Neural cell (in vitro differentiated cells): Measurements from ENCODE around the gene STAC. TPM values are rescaled to one million over a fixed set of nuclear protein-coding genes. Genes with fewer than 3 reads are reported as not detected.

Experiments
- H2AFZ ChIP-seq: fragments of 200-600, 300-800 bp; sonication (generic), shearing (Covaris generic); 2 replicates; pipeline ENCODE4 v1.6.0; 2014; ENCODE audit warnings: low read depth, mild to moderate bottlenecking, antibody characterized with exemption, low read length, moderate library complexity
- H3F3A ChIP-seq: fragments of 200-600 bp; shearing (Covaris generic); 2 replicates; pipeline ENCODE4 v1.6.1; 2016; ENCODE audit warnings: mild to moderate bottlenecking, moderate library complexity, mixed read lengths, antibody characterized with exemption, low read length; ENCODE audit not compliant: insufficient read depth, poor library complexity, severe bottlenecking
- H3K27ac ChIP-seq: fragments of 200-600, 300-800 bp; sonication (generic), shearing (Covaris generic); 2 replicates; pipeline ENCODE4 v1.5.1; 2014; ENCODE audit warnings: mild to moderate bottlenecking, low read length, moderate library complexity
- H3K27me3 ChIP-seq: fragments of 300-800, 200-600 bp; sonication (generic), shearing (Covaris generic); 2 replicates; pipeline ENCODE4 v1.6.0; 2014; ENCODE audit warnings: mild to moderate bottlenecking, low read depth, low read length, moderate library complexity; ENCODE audit not compliant: insufficient read depth
- H3K36me3 ChIP-seq: fragments of 300-800, 200-600 bp; sonication (generic), shearing (Covaris generic); 2 replicates; pipeline ENCODE4 v1.5.1; 2014; ENCODE audit warnings: mild to moderate bottlenecking, antibody characterized with exemption, low read length, moderate library complexity; ENCODE audit not compliant: insufficient read depth
- H3K4me2 ChIP-seq: fragments of 300-800, 200-600 bp; sonication (generic), shearing (Covaris generic); 2 replicates; pipeline ENCODE4 v1.6.0; 2014; ENCODE audit warnings: mild to moderate bottlenecking, low read length
- H3K4me3 ChIP-seq: fragments of 300-800, 200-600 bp; sonication (generic), shearing (Covaris generic); 2 replicates; pipeline ENCODE4 v1.5.1; 2014; ENCODE audit warnings: mild to moderate bottlenecking, low read length, moderate library complexity
- H3K79me2 ChIP-seq: fragments of 200-600 bp; shearing (Covaris generic); replicated peaks from 2 replicates; pipeline ENCODE4 v1.6.0; 2014; ENCODE audit warnings: mild to moderate bottlenecking, low read length, moderate library complexity; ENCODE audit not compliant: insufficient read depth
- H3K9ac ChIP-seq: fragments of 300-800, 200-600 bp; sonication (generic), shearing (Covaris generic); 2 replicates; pipeline ENCODE4 v1.6.1; 2016; ENCODE audit warnings: mild to moderate bottlenecking, low read length, mixed read lengths
- H3K9me2 ChIP-seq: fragments of 200-600 bp; shearing (Covaris generic); 2 replicates; pipeline ENCODE4 v1.6.1; 2016; ENCODE audit warnings: mild to moderate bottlenecking, low read length, mixed read lengths; ENCODE audit not compliant: insufficient read depth
- H3K9me3 ChIP-seq: fragments of 200-600, 300-800 bp; sonication (generic), shearing (Covaris generic); 2 replicates; pipeline ENCODE4 v1.6.1; 2016; ENCODE audit warnings: mild to moderate bottlenecking, mixed run types, low read length, moderate library complexity, mixed read lengths
- H4K20me1 ChIP-seq: fragments of 200-600 bp; shearing (Covaris generic); 2 replicates; pipeline ENCODE4 v1.6.1; 2016; ENCODE audit warnings: mild to moderate bottlenecking, mixed run types; ENCODE audit not compliant: insufficient read depth
- EP300 ChIP-seq: fragments of 450-650 bp; conservative IDR thresholded peaks from 2 replicates; pipeline ENCODE4 v1.6.1; 2014; ENCODE audit warnings: antibody characterized with exemption, mild to moderate bottlenecking, moderate library complexity; ENCODE audit not compliant: poor library complexity, severe bottlenecking
- EZH2 ChIP-seq: fragments of 200-600, 300-800 bp; shearing (Covaris generic), sonication (generic); IDR thresholded peaks from 2 replicates; pipeline ENCODE4 v1.6.1; 2014; ENCODE audit warnings: antibody characterized with exemption, low read length, borderline replicate concordance, mild to moderate bottlenecking; ENCODE audit not compliant: insufficient read depth, poor library complexity, severe bottlenecking
- MXI1 ChIP-seq: fragments of 450-650 bp; conservative IDR thresholded peaks from 2 replicates; pipeline ENCODE4 v1.6.1; 2014; ENCODE audit warnings: antibody characterized with exemption, mild to moderate bottlenecking; ENCODE audit not compliant: poor library complexity, severe bottlenecking
- POLR2AphosphoS5 ChIP-seq: IDR thresholded peaks from 2 replicates; pipeline ENCODE4 v1.6.1; 2012
- RAD21 ChIP-seq: fragments of 450-650 bp; conservative IDR thresholded peaks from 2 replicates; pipeline ENCODE4 v1.6.1; 2014; ENCODE audit warnings: antibody characterized with exemption, mild to moderate bottlenecking, moderate library complexity
- SMC3 ChIP-seq: fragments of 450-650 bp; conservative IDR thresholded peaks from 2 replicates; pipeline ENCODE4 v1.6.1; 2014; ENCODE audit warnings: antibody characterized with exemption, mild to moderate bottlenecking, moderate library complexity; ENCODE audit not compliant: poor library complexity
- TAF1 ChIP-seq: IDR thresholded peaks from 2 replicates; pipeline ENCODE4 v1.6.1; 2012; ENCODE audit warnings: low read depth
- polyA plus RNA-seq: library from polyadenylated mRNA; depleted of rRNA; stranded (reverse); fragments of >200 nt; gene quantifications from 2 replicates; pipeline ENCODE4 v1.2.3, GENCODE V29; 2014
- TF ChIP-seq, protein P1 (sequence below): fragments of 450-650 bp; IDR thresholded peaks from 2 replicates; pipeline ENCODE4 v1.5.1; 2014; ENCODE audit warnings: antibody characterized with exemption, mild to moderate bottlenecking, moderate library complexity; ENCODE audit not compliant: poor library complexity, severe bottlenecking
- TF ChIP-seq, protein P2 (sequence below): IDR thresholded peaks from 2 replicates; pipeline ENCODE4 v1.6.1; 2012; ENCODE audit warnings: borderline replicate concordance

The STAC gene
- polyA plus RNA-seq, 1 donor from 2014 or later: 4.5 TPM

DNA sequence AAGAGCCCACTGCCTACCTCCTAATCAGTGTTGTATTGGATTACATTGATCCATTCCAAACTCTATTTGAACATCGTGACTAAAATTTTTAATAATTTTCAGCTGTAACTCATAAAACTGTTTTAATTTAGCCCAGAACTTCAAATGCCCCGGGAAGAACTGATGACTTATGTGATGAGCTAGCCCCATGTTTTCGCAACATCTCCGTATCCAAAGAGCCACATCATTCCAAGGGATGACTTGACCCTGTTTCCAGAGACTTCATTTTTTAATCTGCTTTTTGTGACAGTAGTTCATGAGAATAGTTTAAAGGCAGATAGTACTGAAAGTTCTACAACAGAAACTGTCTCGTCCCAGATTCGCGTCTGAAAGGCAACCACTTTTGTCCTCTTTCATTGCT, 97.4 kb downstream of the STAC start:
- H3F3A ChIP-seq: no peaks in the 10 kb centered on the region
- H3K79me2 ChIP-seq: no peaks in the 10 kb centered on the region
- no peaks in the 10 kb centered on the region for H3K9me3 ChIP-seq
- H3K27ac ChIP-seq: no peak overlapping the region
- no peaks in the 10 kb centered on the region for H3K36me3 ChIP-seq
- H4K20me1 ChIP-seq: no peaks in the 10 kb centered on the region
- H3K9me2 ChIP-seq: no peaks in the 10 kb centered on the region
- no peak overlapping the region for H2AFZ ChIP-seq
- no peak overlapping the region for H3K4me3 ChIP-seq
- H3K27me3 ChIP-seq: no peaks in the 10 kb centered on the region
- no peak for TF ChIP-seq TAF1
- no peak for TF ChIP-seq EP300
- TF ChIP-seq, protein P1, sequence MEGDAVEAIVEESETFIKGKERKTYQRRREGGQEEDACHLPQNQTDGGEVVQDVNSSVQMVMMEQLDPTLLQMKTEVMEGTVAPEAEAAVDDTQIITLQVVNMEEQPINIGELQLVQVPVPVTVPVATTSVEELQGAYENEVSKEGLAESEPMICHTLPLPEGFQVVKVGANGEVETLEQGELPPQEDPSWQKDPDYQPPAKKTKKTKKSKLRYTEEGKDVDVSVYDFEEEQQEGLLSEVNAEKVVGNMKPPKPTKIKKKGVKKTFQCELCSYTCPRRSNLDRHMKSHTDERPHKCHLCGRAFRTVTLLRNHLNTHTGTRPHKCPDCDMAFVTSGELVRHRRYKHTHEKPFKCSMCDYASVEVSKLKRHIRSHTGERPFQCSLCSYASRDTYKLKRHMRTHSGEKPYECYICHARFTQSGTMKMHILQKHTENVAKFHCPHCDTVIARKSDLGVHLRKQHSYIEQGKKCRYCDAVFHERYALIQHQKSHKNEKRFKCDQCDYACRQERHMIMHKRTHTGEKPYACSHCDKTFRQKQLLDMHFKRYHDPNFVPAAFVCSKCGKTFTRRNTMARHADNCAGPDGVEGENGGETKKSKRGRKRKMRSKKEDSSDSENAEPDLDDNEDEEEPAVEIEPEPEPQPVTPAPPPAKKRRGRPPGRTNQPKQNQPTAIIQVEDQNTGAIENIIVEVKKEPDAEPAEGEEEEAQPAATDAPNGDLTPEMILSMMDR: no peak
- no peak for TF ChIP-seq EZH2
- no peak for TF ChIP-seq POLR2AphosphoS5
- TF ChIP-seq SMC3: no peak
- TF ChIP-seq RAD21: no peak
- TF ChIP-seq, protein P2, sequence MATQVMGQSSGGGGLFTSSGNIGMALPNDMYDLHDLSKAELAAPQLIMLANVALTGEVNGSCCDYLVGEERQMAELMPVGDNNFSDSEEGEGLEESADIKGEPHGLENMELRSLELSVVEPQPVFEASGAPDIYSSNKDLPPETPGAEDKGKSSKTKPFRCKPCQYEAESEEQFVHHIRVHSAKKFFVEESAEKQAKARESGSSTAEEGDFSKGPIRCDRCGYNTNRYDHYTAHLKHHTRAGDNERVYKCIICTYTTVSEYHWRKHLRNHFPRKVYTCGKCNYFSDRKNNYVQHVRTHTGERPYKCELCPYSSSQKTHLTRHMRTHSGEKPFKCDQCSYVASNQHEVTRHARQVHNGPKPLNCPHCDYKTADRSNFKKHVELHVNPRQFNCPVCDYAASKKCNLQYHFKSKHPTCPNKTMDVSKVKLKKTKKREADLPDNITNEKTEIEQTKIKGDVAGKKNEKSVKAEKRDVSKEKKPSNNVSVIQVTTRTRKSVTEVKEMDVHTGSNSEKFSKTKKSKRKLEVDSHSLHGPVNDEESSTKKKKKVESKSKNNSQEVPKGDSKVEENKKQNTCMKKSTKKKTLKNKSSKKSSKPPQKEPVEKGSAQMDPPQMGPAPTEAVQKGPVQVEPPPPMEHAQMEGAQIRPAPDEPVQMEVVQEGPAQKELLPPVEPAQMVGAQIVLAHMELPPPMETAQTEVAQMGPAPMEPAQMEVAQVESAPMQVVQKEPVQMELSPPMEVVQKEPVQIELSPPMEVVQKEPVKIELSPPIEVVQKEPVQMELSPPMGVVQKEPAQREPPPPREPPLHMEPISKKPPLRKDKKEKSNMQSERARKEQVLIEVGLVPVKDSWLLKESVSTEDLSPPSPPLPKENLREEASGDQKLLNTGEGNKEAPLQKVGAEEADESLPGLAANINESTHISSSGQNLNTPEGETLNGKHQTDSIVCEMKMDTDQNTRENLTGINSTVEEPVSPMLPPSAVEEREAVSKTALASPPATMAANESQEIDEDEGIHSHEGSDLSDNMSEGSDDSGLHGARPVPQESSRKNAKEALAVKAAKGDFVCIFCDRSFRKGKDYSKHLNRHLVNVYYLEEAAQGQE: no peak
- no peak for TF ChIP-seq MXI1
- no peak overlapping the region for H3K4me2 ChIP-seq
- no peak overlapping the region for H3K9ac ChIP-seq

DNA sequence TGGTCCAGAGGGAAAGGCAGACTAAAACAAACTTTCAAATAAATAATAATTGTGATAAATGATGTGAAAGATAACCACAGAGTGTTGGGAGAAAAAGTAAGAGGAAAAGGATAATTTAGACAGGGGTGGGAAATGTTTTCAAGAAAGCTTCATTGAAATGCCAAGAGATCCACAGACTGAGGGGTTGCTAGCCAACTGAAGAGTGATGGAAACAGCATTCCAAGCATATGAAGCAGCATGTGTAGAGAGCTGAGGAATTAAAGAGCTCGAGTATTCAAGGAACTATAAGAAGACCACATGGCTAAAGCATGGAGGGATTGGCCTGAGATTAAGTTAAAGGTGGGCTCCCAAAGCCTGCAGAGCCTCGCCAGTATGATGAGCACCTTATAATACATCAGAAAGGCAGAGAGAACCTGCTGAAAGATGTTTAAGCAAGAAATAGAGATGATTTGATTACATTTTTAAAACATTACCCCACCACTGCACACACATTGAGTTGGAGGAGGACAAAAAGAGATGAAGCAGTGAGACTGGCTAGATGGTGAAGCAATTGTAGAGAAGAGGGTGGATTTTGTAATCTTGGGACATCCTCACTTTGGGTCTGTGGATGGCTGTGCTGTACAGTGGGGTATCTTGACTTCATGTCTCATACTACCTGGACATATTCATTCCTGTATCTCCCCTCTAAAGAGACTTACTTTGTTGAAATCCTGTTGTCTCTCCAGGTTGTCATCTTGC, 100.8 kb downstream of the STAC start:
- no peaks in the 10 kb centered on the region for H3K27me3 ChIP-seq
- no peaks in the 10 kb centered on the region for H3K36me3 ChIP-seq
- no peaks in the 10 kb centered on the region for H3K9me2 ChIP-seq

More for the DNA sequence above, 100.8 kb downstream of the STAC start:
- no peaks in the 10 kb centered on the region for H3F3A ChIP-seq
- no peak for TF ChIP-seq MXI1
- H2AFZ ChIP-seq: no peak overlapping the region
- H3K9ac ChIP-seq: no peak overlapping the region
- H4K20me1 ChIP-seq: no peaks in the 10 kb centered on the region
- H3K79me2 ChIP-seq: no peaks in the 10 kb centered on the region
- no peak overlapping the region for H3K4me2 ChIP-seq
- no peak overlapping the region for H3K4me3 ChIP-seq
- H3K9me3 ChIP-seq: no peaks in the 10 kb centered on the region
- H3K27ac ChIP-seq: no peak overlapping the region
